NB4 (cell line): ENCODE measurements around the gene RAI1.

Source experiments
- CTCF ChIP-seq: IDR thresholded peaks from one replicate; pipeline ENCODE4 v1.5.1; 2012; ENCODE audit warnings: low read depth, low read length
- MYC ChIP-seq: IDR thresholded peaks from 2 replicates; pipeline ENCODE4 v1.6.1; 2011; ENCODE audit warnings: low read depth, low read length

GRCh38 chr17:17794382-17794781, 113.1 kb downstream of the RAI1 start:
- TF ChIP-seq CTCF: no peak
- no peak for TF ChIP-seq MYC
